HEK293 (cell line): ENCODE data around the gene CCDC85C.

Experiments
- BCL11B ChIP-seq: fragments of 450-650 bp; formaldehyde crosslinking; IDR thresholded peaks from 2 replicates; pipeline ENCODE4 v1.5.1; 2016; ENCODE audit warnings: low read depth, missing biosample characterization, missing genetic modification characterization
- EGR2 ChIP-seq: fragments of 450-650 bp; formaldehyde crosslinking; IDR thresholded peaks from 2 replicates; pipeline ENCODE4 v1.5.1; 2016; ENCODE audit warnings: low read depth, missing biosample characterization, missing genetic modification characterization
- GLI2 ChIP-seq: fragments of 450-650 bp; formaldehyde crosslinking; IDR thresholded peaks from 2 replicates; pipeline ENCODE4; 2017; ENCODE audit warnings: missing biosample characterization, missing genetic modification characterization, low read depth, borderline replicate concordance
- KLF1 ChIP-seq: fragments of 450-650 bp; formaldehyde crosslinking; IDR thresholded peaks from 2 replicates; pipeline ENCODE4 v1.5.1; 2016; ENCODE audit warnings: missing biosample characterization, missing genetic modification characterization
- KLF10 ChIP-seq: fragments of 450-650 bp; IDR thresholded peaks from 2 replicates; pipeline ENCODE4 v1.5.1; 2018; ENCODE audit warnings: missing biosample characterization, mild to moderate bottlenecking, missing genetic modification characterization
- KLF16 ChIP-seq: fragments of 450-650 bp; formaldehyde crosslinking; IDR thresholded peaks from 2 replicates; pipeline ENCODE4 v1.5.1; 2017; ENCODE audit warnings: missing biosample characterization, missing genetic modification characterization
- REST ChIP-seq: fragments of 450-650 bp; formaldehyde crosslinking; IDR thresholded peaks from 2 replicates; pipeline ENCODE4 v1.5.1; 2016; ENCODE audit warnings: missing biosample characterization, missing genetic modification characterization
- SP3 ChIP-seq: fragments of 450-650 bp; formaldehyde crosslinking; IDR thresholded peaks from 2 replicates; pipeline ENCODE4 v1.5.1; 2016; ENCODE audit warnings: missing biosample characterization, missing genetic modification characterization
- YY1 ChIP-seq: fragments of 450-650 bp; formaldehyde crosslinking; IDR thresholded peaks from 2 replicates; pipeline ENCODE4 v1.5.1; 2018; ENCODE audit warnings: missing biosample characterization, missing genetic modification characterization
- ZBTB17 ChIP-seq: fragments of 450-650 bp; formaldehyde crosslinking; IDR thresholded peaks from 2 replicates; pipeline ENCODE4 v1.5.1; 2016; ENCODE audit warnings: missing biosample characterization, missing genetic modification characterization
- ZBTB21 ChIP-seq: fragments of 450-650 bp; formaldehyde crosslinking; IDR thresholded peaks from 2 replicates; pipeline ENCODE4 v1.5.1; 2017; ENCODE audit warnings: missing biosample characterization, missing genetic modification characterization
- ZBTB48 ChIP-seq: fragments of 450-650 bp; formaldehyde crosslinking; IDR thresholded peaks from 2 replicates; pipeline ENCODE4 v1.5.1; 2016; ENCODE audit warnings: missing biosample characterization, missing genetic modification characterization
- ZBTB8A ChIP-seq: fragments of 450-650 bp; formaldehyde crosslinking; IDR thresholded peaks from 2 replicates; pipeline ENCODE4 v1.5.1; 2016; ENCODE audit warnings: missing biosample characterization, missing genetic modification characterization
- ZFHX2 ChIP-seq: fragments of 450-650 bp; formaldehyde crosslinking; conservative IDR thresholded peaks from 2 replicates; pipeline ENCODE4 v1.5.1; 2016; ENCODE audit warnings: missing biosample characterization, missing genetic modification characterization
- ZNF146 ChIP-seq: fragments of 450-650 bp; formaldehyde crosslinking; IDR thresholded peaks from 2 replicates; pipeline ENCODE4 v1.5.1; 2016; ENCODE audit warnings: missing biosample characterization, missing genetic modification characterization
- ZNF292 ChIP-seq: fragments of 450-650 bp; formaldehyde crosslinking; IDR thresholded peaks from 2 replicates; pipeline ENCODE4 v1.5.1; 2016; ENCODE audit warnings: low read depth, missing biosample characterization, missing genetic modification characterization, borderline replicate concordance
- ZNF341 ChIP-seq: fragments of 450-650 bp; formaldehyde crosslinking; IDR thresholded peaks from 2 replicates; pipeline ENCODE4; 2016; ENCODE audit warnings: low read depth, missing biosample characterization, missing genetic modification characterization
- ZNF350 ChIP-seq: fragments of 450-650 bp; formaldehyde crosslinking; IDR thresholded peaks from 2 replicates; pipeline ENCODE4 v1.5.0; 2017; ENCODE audit warnings: missing biosample characterization, mild to moderate bottlenecking, missing genetic modification characterization
- ZNF423 ChIP-seq: fragments of 450-650 bp; formaldehyde crosslinking; IDR thresholded peaks from 2 replicates; pipeline ENCODE4 v1.5.1; 2016; ENCODE audit warnings: missing biosample characterization, missing genetic modification characterization
- ZNF571 ChIP-seq: fragments of 450-650 bp; formaldehyde crosslinking; IDR thresholded peaks from 2 replicates; pipeline ENCODE4 v1.5.0; 2017; ENCODE audit warnings: missing biosample characterization, missing genetic modification characterization
- ZNF768 ChIP-seq: fragments of 450-650 bp; formaldehyde crosslinking; IDR thresholded peaks from 2 replicates; pipeline ENCODE4 v1.5.1; 2018; ENCODE audit warnings: missing biosample characterization, mild to moderate bottlenecking, missing genetic modification characterization
- TF ChIP-seq, protein P1 (sequence below): IDR thresholded peaks from 2 replicates; pipeline ENCODE4 v1.6.1; 2011; ENCODE audit warnings: mild to moderate bottlenecking, low read depth, low read length, borderline replicate concordance
- TF ChIP-seq, protein P2 (sequence below): fragments of 450-650 bp; formaldehyde crosslinking; IDR thresholded peaks from 2 replicates; pipeline ENCODE4 v1.5.1; 2016; ENCODE audit warnings: missing biosample characterization, missing genetic modification characterization
- TF ChIP-seq, protein P3 (sequence below): fragments of 450-650 bp; formaldehyde crosslinking; IDR thresholded peaks from 2 replicates; pipeline ENCODE4 v1.5.1; 2016; ENCODE audit warnings: missing biosample characterization, missing genetic modification characterization
- TF ChIP-seq, protein P4 (sequence below): fragments of 450-650 bp; formaldehyde crosslinking; IDR thresholded peaks from 2 replicates; pipeline ENCODE4 v1.5.1; 2016; ENCODE audit warnings: missing biosample characterization, missing genetic modification characterization, borderline replicate concordance

The CCDC85C gene

GRCh38 chr14:99480917-99481744, 122.9 kb downstream of the CCDC85C start, which contains the start of gene CCNK (continued):
- TF ChIP-seq, protein P1, sequence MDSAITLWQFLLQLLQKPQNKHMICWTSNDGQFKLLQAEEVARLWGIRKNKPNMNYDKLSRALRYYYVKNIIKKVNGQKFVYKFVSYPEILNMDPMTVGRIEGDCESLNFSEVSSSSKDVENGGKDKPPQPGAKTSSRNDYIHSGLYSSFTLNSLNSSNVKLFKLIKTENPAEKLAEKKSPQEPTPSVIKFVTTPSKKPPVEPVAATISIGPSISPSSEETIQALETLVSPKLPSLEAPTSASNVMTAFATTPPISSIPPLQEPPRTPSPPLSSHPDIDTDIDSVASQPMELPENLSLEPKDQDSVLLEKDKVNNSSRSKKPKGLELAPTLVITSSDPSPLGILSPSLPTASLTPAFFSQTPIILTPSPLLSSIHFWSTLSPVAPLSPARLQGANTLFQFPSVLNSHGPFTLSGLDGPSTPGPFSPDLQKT, result no peak; the same call in 1 of the 2 replicates
- TF ChIP-seq KLF10 (tag by site-specific recombination) (peak; percentile 82), ZBTB21 (tag by site-specific recombination) (peak; percentile 72), REST (tag by site-specific recombination) (no peak), ZNF146 (tag by site-specific recombination) (no peak; the same call in 1 of the 2 replicates), ZNF292 (tag by site-specific recombination) (no peak), ZNF571 (no peak), YY1 (tag by site-specific recombination) (peak; percentile 96), ZFHX2 (tag by site-specific recombination) (peak; percentile 93), ZNF350 (no peak), ZNF341 (peak; percentile 79), BCL11B (tag by site-specific recombination) (no peak), ZNF768 (no peak), SP3 (peak; percentile 97), GLI2 (tag by site-specific recombination) (no peak), ZBTB17 (tag by site-specific recombination) (peak; percentile 75), ZBTB8A (peak; percentile 34; the same call in 1 of the 2 replicates), ZBTB48 (tag by site-specific recombination) (0 out of 2 replicates have a peak, but pooled peaks have one; percentile 50), EGR2 (peak; percentile 77), KLF16 (tag by site-specific recombination) (peak; percentile 54; the same call in 1 of the 2 replicates), ZNF423 (tag by site-specific recombination) (0 out of 2 replicates have a peak, but pooled peaks have one; percentile 10), KLF1 (tag by site-specific recombination) (peak; percentile 38; the same call in 1 of the 2 replicates)
- TF ChIP-seq, protein P2, sequence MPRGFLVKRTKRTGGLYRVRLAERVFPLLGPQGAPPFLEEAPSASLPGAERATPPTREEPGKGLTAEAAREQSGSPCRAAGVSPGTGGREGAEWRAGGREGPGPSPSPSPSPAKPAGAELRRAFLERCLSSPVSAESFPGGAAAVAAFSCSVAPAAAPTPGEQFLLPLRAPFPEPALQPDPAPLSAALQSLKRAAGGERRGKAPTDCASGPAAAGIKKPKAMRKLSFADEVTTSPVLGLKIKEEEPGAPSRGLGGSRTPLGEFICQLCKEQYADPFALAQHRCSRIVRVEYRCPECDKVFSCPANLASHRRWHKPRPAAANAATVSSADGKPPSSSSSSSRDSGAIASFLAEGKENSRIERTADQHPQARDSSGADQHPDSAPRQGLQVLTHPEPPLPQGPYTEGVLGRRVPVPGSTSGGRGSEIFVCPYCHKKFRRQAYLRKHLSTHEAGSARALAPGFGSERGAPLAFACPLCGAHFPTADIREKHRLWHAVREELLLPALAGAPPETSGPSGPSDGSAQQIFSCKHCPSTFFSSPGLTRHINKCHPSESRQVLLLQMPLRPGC (tag by site-specific recombination), result peak; percentile 40; the same call in 1 of the 2 replicates
- TF ChIP-seq, protein P3, sequence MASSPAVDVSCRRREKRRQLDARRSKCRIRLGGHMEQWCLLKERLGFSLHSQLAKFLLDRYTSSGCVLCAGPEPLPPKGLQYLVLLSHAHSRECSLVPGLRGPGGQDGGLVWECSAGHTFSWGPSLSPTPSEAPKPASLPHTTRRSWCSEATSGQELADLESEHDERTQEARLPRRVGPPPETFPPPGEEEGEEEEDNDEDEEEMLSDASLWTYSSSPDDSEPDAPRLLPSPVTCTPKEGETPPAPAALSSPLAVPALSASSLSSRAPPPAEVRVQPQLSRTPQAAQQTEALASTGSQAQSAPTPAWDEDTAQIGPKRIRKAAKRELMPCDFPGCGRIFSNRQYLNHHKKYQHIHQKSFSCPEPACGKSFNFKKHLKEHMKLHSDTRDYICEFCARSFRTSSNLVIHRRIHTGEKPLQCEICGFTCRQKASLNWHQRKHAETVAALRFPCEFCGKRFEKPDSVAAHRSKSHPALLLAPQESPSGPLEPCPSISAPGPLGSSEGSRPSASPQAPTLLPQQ (tag by site-specific recombination), result peak; percentile 23; the same call in 1 of the 2 replicates
- TF ChIP-seq, protein P4, sequence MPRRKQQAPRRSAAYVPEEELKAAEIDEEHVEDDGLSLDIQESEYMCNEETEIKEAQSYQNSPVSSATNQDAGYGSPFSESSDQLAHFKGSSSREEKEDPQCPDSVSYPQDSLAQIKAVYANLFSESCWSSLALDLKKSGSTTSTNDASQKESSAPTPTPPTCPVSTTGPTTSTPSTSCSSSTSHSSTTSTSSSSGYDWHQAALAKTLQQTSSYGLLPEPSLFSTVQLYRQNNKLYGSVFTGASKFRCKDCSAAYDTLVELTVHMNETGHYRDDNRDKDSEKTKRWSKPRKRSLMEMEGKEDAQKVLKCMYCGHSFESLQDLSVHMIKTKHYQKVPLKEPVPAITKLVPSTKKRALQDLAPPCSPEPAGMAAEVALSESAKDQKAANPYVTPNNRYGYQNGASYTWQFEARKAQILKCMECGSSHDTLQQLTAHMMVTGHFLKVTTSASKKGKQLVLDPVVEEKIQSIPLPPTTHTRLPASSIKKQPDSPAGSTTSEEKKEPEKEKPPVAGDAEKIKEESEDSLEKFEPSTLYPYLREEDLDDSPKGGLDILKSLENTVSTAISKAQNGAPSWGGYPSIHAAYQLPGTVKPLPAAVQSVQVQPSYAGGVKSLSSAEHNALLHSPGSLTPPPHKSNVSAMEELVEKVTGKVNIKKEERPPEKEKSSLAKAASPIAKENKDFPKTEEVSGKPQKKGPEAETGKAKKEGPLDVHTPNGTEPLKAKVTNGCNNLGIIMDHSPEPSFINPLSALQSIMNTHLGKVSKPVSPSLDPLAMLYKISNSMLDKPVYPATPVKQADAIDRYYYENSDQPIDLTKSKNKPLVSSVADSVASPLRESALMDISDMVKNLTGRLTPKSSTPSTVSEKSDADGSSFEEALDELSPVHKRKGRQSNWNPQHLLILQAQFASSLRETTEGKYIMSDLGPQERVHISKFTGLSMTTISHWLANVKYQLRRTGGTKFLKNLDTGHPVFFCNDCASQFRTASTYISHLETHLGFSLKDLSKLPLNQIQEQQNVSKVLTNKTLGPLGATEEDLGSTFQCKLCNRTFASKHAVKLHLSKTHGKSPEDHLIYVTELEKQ, result no peak
